ENCODE measurements around the gene SPDYE3.
"Not testable (repeated sequence)": the region's sequence is repeated elsewhere in the genome, so short reads cannot be mapped to it uniquely, and the experiment has no call there.

The SPDYE3 gene

DNA sequence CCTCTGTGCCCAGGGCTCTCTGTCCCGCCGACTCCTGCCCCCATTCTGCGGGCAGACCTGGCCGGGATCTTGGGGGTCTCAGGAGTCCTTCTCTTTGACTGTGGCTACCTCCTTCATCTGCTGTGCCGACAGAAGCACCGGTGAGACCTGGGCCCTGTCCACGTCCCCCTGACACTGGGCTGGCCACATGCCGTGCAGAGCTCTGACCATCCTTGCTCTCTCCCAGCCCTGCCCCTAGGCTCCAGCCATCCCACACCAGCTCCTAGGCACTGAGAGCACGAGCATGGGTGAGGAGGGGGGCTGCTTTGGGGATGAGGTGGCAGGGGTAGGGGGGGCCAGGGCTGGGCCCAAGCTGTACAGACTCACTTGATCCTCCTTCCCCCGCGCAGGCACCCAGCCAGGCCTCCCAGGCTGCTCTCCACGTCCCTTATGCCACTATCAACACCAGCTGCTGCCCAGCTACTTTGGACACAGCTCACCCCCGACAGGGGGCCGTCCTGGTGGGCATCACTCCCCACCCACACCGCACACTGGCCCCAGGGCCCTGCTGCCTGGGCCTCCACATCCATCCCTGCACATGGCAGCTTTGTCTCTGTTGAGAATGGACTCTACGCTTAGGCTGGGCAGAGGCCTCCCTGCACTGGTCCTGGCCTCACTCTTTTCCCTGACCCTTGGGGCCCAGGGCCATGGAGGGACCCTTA is 45.6 kb downstream of the SPDYE3 start:
- no peak for DNase-seq

DNA sequence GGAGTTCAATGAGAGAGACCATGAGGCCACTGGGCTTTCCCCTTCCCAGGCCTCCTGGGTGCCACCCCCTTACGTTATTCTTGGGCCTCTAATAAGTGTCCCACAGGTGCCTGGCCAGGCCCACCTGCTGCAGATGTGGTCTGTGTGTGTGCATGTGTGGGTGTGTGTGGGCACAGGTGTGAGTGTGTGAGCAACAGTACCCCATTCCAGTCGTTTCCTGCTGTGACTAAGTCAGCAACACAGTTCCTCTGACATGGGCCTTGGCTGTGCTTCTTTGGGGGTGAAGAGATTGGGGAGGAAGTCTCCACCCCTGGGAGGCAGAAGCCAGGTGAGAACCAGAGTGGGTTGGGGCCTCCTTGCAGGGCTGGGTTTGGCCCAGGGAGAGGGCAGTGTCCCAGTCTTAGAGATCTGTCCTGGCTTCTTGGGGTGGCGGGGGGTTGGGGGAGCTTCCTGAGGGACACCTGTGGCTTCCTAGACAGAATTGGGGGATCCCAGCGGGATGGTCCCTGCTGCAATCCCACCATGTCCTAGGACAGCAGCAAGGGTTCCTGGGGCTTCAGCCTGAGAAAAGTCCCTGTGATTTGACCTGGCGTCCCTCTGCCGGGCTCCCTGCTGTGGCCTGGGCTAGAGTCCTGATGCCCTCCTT is 46.3 kb downstream of the SPDYE3 start:
- no peak for DNase-seq

DNA sequence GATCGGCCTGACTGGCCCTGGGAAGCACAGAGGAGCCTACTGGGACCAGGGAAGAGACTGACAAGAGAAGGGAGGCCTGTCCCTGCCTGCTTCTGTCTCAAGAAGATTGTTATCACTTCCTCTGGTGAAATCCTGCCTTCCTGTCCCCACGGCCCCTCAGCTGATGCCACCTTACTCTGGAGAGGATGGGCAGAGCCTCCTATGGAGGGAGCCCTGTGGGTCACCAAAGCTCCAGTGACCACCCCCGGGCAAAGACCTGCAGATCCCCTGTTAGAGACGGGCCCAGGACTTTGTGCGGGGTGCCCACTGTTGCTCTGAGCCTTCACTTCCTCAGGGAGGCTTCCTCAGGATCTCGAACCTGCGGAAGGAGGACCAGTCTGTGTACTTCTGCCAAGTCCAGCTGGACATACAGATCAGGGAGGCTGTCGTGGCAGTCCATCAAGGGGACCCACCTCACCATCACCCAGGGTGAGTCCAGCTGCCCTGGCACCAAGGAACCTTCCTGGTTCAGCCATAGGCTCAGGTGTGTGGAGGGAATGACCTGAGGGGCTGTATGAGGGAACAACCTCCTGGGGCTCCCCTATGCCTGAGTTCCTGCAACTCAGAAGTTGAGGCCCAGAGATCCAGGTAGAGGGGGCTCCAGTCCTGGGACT is 49.0 kb downstream of the SPDYE3 start:
- DNase-seq = no peak

DNA sequence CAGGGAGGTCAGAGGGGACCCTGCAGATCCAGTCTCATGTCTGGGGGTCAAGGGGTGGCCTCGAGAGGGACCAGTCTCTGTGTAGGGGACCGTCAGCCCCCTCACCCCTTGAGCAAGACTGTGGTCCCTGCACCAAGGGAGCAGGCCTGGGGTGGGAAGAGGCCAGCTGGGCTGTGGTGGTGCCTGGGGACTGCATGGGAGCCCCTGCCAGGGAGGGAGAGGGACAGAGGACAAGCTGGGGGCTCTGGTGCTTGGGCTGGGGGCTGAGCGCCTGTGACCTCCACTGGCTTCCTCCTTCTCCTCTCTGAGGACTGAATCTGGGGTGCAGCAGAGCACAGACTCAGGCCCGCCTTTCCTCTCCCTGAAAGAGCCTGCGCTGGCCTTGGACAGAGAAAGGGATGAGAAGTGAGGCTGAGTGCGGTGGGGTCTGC is 49.6 kb downstream of the SPDYE3 start:
- no peak for DNase-seq

DNA sequence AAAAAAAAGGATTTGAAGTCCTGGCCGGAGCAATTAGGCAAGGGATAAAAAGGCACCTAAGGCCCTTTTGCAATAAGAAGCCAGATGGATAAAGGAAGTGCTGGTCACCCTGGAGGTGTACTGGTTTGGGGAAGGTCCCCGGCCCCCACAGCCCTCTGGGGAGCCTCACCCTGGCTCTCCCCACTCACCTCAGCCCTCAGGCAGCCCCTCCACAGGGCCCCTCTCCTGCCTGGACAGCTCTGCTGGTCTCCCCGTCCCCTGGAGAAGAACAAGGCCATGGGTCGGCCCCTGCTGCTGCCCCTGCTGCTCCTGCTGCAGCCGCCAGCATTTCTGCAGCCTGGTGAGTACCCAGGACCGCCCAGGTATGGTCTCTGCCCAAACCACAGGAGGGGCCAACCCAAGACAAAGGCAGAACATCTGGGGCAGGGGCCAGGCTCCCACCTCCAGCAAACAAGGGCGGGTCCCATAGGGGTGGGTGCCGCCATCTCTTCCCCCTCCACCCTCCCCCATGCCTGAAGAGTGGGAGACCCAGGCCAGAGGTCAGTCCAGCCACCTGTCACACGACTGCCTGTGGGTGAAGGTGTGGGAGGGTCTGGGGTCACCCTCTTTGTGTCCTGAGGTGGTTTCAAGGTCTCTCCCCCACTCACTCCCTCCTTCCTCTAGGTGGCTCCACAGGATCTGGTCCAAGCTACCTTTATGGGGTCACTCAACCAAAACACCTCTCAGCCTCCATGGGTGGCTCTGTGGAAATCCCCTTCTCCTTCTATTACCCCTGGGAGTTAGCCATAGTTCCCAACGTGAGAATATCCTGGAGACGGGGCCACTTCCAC is 50.7 kb downstream of the SPDYE3 start, which contains the start of gene PILRB:
PILRB (plus strand) TSS at position 91 of the 830 bp plus-strand sequence; CDS start at position 277, 186 bp downstream.
- DNase-seq = no peak

DNA sequence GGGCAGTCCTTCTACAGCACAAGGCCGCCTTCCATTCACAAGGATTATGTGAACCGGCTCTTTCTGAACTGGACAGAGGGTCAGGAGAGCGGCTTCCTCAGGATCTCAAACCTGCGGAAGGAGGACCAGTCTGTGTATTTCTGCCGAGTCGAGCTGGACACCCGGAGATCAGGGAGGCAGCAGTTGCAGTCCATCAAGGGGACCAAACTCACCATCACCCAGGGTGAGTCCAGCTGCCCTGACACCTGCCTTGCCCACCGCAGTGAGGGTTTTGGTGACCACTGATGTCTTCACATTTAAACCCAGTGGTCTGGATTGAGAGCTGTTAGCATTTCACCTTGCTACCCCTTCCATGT is 51.3 kb downstream of the SPDYE3 start:
- DNase-seq = no peak

DNA sequence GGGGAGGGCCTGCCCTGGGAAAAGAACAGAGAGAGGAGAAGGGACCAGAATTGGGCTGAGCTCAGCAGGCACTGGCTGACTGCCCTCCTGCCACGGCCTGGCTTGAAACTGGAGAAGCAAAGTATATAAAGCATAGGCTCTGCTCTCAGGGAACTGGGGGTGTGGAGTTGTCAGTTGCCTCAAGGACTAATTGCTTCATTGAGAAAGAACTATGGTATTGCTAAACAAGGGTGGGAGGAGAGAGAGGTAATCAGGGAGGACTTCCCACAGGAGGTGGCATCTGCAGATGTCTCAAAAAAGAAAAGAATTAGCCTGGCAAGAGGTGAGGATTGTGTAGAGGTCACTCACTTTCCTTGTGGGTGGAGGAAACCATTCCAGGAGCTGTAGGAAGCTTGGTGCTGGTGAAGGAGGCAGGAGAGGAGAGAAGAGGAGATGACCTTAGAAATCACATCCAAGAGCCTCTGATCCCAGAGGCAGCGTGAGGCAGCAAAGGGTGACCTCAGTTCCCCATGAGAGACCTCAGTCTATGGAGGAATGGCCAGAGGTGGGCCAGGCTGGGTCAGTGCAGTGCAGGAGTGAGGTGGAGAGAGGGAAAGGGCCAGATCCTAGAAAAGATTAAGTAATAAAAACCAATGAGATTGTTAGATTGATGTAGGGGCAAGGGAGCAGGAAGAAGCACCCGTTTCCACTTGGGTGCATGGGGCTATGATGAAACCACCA is 52.8 kb downstream of the SPDYE3 start:
- DNase-seq = no peak

DNA sequence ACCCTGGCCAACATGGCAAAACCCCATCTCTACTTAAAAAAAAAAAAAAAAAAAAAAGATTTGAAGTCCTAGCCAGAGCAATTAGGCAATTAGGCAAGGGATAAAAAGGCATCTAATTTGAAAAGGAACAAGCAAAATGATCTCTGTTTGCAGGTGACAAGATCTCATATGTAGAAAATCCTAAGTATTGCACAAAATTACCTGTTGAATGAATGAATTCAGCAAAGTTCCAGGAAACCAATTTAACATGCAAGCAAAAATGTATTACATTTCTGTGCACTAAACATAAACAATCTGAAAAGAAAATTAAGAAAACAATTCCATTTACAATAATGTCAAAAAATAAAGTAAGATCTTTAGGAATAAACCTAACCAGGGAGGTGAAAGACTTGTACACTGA is 55.6 kb downstream of the SPDYE3 start:
- no peak for DNase-seq

DNA sequence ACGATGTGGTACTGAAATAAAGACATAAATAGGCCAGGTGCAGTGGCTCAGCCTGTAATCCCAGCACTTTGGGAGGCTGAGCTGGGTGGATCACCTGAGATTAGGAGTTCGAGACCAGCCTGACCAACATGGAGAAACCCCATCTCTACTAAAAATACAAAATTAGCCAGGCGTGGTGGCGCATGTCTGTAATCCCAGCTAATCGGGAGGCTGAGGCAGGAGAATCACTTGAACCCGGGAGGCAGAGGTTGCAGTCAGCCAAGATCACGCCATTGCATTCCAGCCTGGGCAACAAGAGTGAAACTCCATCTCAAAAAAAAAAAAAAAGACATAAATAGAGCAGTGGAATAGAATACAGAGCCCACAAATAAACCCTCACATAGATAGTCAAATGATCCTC is 56.3 kb downstream of the SPDYE3 start:
- DNase-seq = not testable (repeated sequence)

DNA sequence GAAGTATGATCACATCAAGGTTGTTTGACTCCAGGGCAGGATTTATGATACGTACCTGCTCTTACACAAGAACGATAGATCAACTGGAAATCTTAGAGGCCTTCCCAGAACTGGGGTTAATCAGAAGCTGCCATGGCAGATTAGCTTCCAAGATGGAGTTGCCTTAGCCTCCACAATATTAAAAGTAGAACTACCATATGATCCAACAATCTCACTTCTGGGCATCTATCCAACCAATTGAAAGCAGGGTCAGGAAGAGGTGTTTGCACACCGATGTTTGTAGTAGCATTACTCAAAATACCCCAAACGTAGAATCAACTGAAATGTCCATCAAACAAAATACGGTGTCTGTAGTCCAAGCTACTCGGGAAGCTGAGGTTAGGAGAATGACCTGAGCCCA is 57.0 kb downstream of the SPDYE3 start:
- no peak for DNase-seq

DNA sequence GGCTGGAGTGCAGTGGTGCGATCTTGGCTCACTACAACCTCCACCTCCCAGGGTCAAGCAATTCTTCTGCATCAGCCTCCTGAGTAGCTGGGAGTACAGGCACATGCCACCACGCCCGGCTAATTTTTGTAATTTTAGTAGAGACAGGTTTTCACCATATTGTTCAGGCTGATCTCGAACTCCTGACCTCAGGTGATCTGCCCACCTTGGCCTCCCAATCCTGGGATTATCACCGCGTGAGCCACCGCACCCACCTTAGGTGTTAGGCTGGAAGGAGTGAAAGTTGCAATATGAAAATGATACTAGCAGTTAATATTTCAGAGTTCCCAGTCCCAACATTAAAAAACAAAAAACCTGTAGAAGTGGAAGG is 58.5 kb downstream of the SPDYE3 start:
- not testable (repeated sequence) for DNase-seq

DNA sequence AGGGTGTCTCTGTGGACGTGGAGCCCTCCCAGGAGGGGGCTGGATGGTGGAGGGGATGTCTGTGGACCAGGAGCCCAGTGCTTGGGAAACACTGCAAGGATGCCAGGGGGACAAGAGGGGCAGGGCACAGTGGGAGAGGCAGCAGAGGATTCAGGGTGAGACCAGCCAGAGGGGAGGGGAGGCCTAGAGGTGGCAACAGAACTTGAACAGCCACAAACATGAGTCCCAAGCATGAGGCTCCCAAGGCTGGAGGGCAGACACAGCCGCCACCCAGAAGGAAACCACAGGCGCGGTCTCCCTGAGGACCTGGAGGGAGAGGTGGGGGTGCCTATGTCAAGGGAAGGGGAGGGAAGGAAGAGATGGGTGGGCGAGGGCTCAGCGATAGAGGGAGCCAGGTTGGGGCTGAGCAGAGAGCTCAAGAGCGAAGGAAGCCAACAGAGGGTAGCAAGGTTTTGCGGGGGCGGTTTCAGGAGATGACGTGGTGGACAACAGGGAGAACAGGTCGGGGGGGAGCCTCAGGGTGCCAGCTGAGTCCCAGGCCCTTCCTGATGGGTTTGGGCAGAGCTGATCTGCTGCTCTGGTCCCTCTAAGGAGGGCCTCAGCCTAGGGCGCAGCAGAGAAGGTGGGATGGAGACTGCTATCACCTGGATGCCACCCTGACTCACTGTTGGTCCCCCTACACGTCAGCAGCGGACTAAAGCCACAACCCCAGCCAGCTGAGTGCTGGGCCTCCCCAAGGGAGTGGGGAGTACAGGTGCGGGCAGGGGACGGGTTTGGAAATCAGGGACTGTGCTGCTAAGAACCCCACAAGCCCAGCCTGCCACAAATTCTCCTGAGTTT is 59.1 kb downstream of the SPDYE3 start:
- DNase-seq = no peak

DNA sequence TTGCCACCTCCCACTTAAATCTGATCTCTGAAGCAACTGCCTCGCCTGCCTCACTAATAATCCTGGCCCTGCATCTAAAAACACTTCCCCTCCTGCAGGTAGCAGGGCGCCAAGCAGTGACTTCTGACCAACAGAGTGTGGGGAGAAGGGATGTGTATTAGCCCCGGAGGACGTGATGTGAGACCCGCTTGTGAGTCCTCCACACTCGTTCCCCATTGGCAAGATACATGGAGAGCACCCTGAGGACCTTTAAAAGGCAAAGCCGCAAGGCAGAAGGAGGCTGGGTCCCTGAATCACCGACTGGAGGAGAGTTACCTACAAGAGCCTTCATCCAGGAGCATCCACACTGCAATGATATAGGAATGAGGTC is 59.7 kb downstream of the SPDYE3 start:
- DNase-seq = no peak

DNA sequence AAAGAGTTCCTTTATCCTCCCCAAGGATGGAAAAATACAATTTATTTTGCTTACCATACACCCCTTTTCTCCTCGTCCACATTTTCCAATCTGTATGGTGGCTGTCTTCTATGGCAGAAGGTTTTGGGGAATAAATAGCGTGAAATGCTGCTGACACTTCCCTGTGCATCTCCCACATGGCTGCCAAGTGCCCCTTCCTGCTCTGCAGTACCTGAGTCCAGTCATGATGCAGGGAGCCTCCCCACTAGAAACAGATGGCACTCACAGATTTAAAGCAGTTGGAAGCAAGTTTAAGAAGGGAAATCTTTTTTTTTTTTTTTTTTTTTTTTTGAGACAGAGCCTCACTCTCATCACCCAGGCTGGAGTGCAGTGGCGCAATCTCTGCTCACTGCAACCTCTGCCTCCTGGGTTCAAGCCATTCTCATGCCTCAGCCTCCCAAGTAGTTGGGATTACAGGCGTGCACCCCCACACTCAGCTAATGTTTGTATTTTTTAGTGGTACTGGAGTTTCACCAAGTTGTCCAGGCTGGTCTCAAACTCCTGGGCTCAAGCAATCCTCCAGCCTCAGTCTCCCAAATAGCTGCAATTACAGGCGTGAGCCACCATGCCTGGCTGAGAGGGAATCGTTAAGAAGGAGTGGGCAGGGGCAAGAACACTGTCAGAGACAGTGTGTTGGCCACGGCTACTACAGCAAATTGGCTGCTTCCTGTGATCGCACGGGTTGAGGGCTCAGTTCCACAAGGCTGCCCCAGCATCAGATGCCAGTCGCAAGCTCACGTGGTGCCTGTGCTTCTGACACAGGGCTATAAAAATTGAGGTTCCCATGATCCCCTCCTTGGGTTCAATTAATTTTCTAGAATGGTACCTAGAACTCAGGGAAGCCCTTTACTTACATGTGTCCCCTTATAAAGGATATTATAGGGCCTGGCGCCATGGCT is 60.4 kb downstream of the SPDYE3 start:
- no peak for DNase-seq

DNA sequence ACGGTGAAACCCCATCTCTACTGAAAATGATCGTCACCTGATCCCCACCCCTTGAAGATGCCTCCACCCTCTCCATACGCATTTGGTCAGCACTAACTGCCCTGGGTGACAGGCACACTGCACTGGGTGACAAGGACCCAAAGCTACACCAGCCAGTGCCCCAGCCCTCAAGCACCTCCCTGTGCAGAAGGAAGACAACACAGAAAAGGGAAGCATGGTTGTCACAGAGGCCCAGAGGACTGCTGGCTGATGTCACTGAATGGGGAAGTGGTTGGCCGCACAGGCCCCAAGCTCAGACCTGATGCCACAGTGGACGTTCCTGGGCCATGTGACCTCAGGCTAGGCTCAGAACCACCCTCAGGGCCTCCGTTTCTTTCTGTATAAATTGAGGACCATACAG is 61.6 kb downstream of the SPDYE3 start:
- DNase-seq = peak; percentile 10

DNA sequence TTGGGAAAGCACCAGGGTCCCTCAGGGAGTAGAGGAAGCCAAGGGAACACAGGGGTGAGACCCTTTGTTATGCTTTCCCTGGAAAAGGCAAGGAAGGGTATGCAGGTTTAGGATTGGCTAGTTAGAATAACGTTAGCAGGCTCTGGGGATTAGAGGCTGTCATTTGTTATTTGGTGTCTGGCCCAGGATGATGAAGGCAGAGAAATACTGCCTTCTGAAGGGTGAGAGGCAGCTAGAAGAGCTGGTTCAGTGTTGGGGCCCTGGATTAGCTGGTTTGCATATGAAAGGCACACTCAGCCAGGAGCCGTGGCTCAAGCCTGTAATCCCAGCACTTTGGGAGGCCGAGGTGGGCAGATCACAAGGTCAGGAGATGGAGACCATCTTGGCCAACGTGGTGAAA is 62.8 kb downstream of the SPDYE3 start:
- DNase-seq = no peak

DNA sequence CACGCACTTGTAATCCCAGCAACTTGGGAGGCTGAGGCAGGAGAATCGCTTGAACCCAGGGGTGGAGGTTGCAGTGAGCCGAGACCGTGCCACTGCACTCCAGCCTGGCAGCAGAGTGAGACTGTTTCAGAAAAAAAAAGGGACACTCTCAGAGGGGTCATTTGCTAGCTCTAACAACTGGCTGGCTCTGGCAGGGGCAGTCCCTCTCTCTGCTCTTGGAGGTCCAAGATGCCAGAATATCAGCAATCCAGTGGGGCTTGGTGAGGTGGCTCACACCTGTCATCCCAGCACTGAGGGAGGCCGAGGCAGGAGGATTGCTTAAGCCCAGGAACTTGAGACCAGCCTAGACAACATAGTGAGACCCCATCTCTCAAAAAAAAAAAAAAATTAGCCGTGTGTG is 63.2 kb downstream of the SPDYE3 start:
- DNase-seq = no peak

DNA sequence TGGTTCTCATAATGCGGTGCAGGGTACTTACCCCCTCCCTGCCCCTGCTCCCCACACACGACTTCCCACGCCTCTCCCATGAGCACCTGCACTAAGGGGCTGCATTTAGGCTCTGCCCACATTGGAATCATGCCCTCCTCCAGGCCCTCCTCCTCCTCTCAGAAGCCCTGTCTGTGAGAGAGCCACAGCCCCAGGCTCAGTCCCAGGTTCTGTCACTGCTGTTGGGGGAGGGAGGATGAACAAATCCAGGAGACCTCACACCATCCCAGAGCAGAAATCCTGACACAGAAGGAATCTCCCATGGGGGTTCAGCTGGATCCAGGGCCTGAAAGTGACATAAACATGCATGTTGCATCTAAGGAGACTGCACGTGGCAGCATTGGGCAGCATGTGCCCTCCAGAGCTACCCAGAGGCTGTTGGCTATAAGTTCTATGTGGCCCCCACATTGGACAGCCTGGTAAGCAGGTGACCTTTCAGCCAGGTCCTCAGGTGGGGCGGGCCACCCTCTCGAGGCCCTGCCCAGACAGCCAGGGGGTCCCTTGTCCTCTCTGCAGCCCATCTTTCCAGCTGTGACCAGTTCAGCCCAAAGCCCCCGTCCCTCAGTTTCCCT is 64.2 kb downstream of the SPDYE3 start:
- no peak for DNase-seq
